Measurements from ENCODE around the gene KRTAP8-1.
A peak's percentile ranks its signal among the peaks of the same experiment; 100 is the strongest.

KRTAP8-1 gene

GRCh38 chr21:30813174-30813573 is at the start of gene KRTAP8-1:
Gene KRTAP8-1 (minus strand): TSS chr21:30813274. CDS start chr21:30813220, 54 bp downstream.
- no peak for DNase-seq

DNA sequence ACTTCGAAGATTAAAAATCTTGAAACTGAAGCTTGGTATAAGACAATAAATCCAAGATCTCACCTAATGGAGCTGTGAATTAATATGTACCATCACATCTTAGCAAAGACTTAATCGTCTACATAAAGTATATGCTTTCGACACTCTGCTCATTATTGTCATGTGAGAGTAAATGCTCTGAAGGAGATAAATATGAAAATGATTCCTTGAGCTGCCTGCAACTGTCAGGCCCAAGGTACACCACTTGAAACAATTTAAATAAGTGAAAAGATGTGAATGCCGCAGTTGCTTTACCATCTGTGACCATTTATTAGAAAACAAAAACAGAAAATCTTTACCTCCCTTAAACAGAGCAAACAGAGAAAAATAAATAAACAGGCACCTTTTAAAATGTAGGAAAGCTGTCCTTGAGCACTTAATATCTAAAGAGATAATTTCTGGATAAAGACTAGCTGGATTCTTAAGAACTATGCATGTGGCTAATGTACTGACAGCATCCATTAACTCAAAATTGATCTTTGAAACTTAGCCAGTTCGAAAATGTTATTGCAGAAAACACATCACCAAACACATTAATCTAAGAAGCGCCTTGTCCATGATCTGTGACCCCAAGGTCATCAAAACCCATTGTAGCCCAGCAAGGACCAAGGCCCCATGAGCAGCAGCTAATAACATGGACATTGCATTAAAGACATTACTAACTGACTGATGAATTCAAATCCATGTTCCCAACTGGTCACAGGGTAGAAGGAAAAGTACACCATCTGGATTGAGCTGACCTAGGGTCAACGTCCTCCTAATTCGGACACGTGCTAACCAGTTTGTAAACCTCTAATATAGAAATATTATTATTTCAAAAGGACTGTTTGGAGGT is 34.8 kb upstream of the KRTAP8-1 start:
- no peak for DNase-seq

DNA sequence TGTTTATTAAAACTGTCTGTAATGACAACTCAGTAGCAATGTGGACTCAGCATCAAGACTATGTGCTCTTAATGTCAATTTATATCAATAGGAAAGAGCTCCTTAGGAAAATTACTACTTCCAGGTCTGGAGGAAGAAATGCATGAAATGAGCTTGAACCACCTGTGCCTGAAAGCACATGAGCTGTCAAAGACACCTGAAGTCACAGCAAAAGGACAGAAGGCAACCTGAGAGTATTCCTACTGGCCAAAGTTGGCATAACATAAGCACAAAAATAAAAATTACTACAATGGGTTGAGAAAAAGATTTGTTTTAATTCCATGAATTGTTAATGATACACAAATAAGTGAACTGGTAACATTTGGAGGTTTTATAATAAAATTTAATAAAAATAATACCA is 29.9 kb upstream of the KRTAP8-1 start:
- DNase-seq, result no peak

- peak; percentile 10 for DNase-seq
Observed at GRCh38 chr21:30839304-30839703, 26.2 kb upstream of the KRTAP8-1 start.

GRCh38 chr21:30838536-30838935 is 25.5 kb upstream of the KRTAP8-1 start:
- no peak for DNase-seq

DNA sequence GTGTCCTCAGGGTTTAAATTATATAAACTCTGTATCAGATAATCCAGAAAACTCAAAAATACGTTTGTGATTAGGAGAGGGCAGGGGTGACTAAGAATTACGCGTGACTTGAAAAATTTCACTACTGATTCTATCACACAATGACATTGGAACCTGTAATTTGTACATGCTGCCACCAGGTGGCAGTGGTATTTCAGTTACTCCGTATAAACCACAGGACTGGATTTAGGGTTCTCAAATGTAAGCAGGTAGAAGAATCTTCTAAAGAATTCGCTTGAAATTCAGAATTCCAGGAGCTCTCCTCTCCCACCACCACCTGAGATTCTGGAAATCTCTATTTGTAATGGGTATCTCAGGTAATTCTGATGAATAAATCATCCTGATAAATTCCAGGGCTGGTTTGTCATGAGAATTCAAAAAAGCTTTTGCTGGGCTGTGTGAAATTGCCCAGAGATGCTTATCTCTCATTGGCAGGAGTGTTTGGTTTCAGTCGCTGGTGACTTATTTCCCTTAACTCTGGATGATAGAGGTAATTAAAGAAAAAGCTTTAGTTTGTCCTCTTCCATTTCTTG is 18.2 kb upstream of the KRTAP8-1 start:
- DNase-seq, result no peak

DNA sequence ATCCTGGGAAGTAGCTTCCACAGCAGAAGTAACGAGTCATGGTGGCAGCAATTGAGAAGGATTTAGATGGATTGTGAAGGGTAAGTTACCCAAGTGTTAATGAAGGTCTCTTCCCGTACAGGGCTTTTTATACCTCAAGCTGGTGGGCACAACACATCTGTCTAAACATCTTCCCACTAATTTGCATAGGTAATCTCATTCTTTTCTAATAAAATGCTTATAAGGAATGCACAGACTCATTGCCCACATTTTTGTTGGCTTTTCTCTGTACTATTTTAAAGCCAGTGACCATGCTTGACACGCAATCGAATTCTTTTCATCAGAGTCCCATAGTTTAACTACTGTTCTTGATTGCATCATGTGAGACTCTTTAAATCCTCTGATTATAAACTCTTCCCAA is 16.6 kb upstream of the KRTAP8-1 start, which contains the start of gene KRTAP7-1:
Gene KRTAP7-1 (minus strand): TSS at position 101 of the 400 bp plus-strand sequence. CDS start 61 bp downstream, at position 40.
- no peak for DNase-seq

- DNase-seq, result no peak
Observed at GRCh38 chr21:30818837-30819610, 6.0 kb upstream of the KRTAP8-1 start.

- DNase-seq, result no peak
Observed at GRCh38 chr21:30800605-30801004, 12.5 kb downstream of the KRTAP8-1 start.

DNA sequence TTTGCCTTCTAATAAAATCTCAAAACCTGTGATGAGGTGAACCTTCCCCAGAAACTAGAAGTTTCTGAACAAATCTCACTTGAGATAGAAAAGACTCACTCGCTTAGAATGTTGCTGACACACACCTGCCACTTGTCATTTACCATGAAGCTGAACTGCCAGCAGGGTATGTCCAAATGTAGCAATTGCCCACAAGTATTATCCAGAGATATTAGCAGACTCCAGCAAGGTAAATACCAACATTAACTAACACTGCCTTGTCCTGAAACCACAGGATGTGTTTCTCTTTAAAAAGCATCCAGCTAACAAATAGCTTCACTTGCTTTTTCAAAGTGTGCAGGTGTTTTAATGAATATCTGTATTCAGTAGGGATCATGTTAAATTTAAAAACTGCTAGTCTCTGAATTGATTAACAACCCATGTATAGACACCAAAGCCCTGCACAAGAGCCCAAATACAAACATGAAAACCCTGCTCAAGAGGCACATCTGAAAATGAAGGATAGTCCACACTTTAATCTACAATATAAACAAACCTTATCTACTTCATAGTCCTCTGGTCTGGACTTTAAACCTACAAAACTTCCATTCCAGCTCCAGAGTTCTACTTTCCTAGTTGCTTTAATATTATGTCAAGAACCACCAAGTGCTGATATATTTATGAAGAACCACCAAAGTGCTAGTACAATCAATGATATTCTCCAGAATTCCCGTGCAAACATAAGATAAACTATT is 19.3 kb downstream of the KRTAP8-1 start:
- DNase-seq, result no peak

DNA sequence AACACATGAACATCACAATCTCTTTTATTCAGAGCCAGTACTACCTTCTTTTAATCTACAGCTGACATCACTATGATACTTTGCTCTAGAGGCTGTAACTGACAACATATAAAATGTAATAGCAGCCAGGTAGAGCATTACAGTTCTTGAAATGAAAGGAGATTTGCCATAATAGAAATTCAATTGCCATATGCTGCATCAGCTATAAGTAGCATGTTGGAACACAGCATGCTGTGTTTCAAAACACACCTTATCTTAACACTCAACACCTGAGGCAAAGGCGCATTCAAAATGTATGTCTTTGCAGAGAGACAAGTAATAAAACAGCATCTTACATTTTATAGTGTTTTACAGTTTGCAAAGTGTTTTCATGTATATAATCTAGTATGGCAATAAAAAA is 33.8 kb downstream of the KRTAP8-1 start:
- no peak for DNase-seq

- no peak for DNase-seq
Observed at GRCh38 chr21:30769724-30770431, 43.2 kb downstream of the KRTAP8-1 start.
